ENCODE measurements around the gene SHC3.

The SHC3 gene

DNA sequence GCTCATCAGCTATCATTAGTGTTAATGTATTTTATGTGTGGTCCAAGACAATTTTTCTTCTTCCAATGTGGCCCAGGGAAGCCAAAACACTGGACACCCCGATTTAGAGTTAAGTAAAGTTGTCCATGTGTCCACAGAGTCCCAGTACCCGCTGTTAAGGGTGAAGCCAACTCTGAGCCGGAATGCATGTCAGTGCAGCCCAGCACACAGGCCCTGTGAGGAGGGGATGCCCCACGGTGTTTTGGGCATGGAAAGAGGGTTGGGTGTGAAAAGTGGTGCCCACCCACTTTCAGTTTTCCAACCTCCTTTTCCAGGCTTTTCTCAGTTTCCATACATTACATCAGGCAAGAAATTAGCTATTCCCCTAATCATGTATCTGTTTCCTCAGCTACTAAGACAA lies 24.4 kb downstream of the SHC3 start:
- no peak for DNase-seq (ENCODE audit: low read depth, low spot score)

DNA sequence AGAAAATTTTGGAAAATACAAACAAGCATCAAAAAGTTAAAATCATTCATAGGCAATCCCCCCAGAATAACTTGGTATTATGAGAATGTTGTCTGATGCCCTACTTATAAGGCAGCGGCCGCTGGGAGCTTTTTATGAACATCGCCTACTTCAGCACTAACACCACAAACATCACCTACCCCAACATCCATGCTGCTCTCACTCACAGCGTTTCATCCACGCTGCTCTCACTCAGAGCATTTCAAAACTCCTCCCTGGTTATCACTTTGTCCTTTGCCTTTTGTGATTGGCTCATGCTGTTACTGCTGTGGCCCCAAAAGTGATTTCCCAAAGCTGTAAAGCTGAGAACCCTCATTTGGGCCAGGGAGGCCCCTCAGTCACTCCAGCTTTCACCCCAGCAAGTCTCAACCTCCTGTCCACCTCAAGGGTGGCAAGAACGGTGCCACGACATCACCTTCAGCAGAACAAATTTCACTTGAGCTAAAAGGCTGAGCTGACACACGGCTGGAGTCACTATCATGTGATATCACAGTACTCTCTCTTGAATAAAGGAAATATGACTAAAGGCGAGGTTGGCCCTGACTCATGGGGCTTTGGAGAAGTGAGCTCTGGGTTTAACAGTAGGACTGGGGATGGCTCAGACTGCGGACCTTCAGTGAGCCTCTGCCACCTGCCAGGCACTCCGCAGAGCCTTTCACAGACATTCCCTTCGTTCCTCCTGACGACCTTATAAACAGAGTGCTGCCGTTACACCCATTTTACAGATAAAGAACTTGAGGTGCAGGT lies 25.2 kb downstream of the SHC3 start:
- DNase-seq (ENCODE audit: low read depth, low spot score), result peak; percentile 72

DNA sequence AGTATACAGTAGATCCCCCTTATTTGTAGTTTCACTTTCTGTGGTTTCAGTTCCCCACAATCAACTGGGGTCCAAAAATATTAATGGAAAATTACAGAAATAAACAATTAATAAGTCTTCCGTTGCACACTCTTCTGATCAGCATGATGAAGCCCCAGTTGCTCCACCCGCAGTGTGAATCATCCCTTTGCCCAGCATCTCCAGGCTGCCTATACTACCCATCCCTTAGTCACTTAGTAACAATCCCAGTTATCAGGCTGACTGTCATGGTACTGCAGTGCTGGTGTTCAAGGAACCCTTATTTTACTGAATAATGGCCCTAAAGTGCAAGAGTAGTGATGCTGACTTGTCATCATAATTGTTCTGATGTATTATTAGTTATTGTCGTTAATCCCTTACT lies 28.9 kb downstream of the SHC3 start:
- DNase-seq (ENCODE audit: low read depth, low spot score), result peak; percentile 36

DNA sequence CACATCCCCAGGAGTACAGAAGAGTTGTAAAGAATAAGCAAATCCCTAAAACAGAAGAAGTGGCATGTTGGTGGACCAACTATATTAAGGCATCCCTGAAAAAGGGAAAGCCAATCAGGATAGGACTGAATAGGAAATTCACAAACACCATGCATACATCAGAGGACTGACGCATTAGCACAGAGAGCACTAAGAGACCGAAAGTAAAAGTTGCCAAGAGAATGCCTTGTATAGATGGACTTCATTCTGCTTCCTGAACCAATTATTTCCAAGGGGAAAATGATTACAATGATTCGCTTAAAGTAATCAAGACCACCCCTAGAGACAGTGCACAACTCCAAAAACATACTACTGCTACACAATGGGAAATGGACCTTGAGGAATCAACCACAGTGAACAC lies 33.5 kb downstream of the SHC3 start:
- peak; percentile 73 for DNase-seq (ENCODE audit: low read depth, low spot score)

GRCh38 chr9:89144238-89144637 lies 34.4 kb downstream of the SHC3 start:
- peak; percentile 42 for DNase-seq (ENCODE audit: low read depth, low spot score)

DNA sequence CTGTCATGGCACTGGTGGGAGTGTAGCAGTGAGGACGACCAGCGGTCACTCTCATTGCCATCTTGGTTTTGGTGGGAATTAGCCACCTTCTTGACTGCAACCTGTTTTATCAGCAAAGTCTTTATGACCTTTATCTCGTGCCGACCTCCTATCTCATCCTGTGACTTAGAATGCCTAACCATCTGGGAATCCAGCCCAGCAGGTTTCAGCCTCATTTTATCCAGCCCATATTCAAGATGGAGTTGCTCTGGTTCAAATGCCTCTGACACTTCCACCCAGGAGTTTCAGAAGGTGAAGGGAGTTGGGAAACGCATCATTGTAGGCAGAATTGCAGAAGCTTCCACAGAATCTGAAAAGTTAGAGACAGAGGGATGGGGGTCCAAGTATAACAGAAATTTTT lies 35.4 kb downstream of the SHC3 start:
- no peak for DNase-seq (ENCODE audit: low read depth, low spot score)

DNA sequence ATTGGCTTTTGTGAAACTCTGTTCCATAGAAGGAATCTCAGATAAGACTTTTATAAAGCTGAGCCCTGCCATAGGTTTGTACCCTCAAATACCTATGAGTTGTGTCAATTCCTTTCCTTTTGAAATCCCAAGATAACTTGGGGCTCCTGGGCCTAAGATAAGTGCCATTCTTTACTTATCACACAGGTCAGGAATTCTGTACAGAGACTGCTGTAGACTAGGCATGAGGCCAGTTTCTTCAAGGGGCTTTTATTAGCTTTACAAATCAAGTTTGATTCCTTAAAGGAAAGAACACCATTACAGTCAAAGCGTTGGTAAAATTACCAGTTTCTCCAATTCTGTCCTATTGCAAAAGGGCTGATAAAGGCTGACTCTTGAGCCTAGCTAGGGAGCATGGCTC lies 39.2 kb downstream of the SHC3 start:
- peak; percentile 80 for DNase-seq (ENCODE audit: low read depth, low spot score)

GRCh38 chr9:89138463-89139390 lies 39.9 kb downstream of the SHC3 start:
- peak; percentile 66 for DNase-seq (ENCODE audit: low read depth, low spot score)

- DNase-seq (ENCODE audit: low read depth, low spot score), result peak; percentile 97
Measured at GRCh38 chr9:89137542-89138462, 40.8 kb downstream of the SHC3 start.

GRCh38 chr9:89135591-89136166 lies 42.9 kb downstream of the SHC3 start:
- DNase-seq (ENCODE audit: low read depth, low spot score), result no peak

DNA sequence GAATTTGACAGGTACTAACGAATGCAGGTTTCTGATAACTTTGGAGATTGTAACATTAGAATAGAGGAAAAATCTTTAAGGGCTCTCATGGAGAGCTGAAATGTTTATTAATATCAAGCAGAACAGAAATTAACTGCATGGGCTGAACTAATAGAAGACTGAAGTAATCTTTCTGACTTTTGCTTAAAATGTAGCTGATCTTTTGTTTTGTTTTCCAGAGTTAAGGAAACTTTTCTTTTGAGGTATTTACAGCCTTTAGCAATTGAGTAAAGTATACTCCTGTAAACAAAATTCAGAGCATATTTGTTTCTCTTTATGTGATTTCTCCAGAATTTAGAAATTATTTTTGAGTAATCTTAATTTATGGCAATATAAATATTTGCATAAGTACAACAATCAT lies 43.9 kb downstream of the SHC3 start:
- DNase-seq (ENCODE audit: low read depth, low spot score), result no peak

DNA sequence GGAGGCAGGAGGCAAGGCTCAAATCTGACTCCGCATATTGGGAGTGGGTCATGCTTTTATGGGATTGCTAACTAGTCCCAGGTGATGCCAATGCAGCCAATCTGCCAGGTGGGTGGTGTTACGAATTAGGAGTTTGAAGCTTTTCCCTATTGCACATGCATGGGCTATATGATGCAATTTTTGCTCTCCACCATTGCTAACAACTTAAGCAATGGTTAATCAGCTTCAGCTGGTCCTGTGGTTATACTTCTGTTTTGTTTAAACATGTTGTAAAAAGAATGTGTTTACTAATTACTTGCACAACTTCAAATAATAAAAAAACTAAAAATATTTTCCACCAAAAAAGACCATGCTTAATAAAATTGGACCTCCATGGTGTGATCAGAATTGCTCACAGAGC lies 55.7 kb downstream of the SHC3 start:
- no peak for DNase-seq (ENCODE audit: low read depth, low spot score)

GRCh38 chr9:89120704-89121103 lies 57.9 kb downstream of the SHC3 start:
- no peak for DNase-seq (ENCODE audit: low read depth, low spot score)

DNA sequence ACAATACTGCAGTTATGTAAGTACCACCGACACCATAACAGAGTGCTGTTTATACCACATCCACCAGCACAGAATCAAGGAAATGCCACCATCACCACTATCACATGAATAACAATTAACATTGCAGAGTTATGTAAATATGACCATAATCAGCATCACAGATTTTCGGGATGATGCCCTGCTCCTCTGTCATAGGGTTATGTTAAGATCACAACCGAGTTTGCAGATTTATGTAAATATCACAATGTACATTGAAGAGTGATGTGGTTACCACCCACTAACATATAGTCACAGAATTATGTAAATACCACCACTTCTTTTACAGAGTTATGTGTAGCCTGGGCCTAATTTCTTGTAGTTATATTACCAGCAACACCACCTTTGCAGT lies 61.8 kb downstream of the SHC3 start:
- DNase-seq (ENCODE audit: low read depth, low spot score), result no peak

- peak; percentile 48 for DNase-seq (ENCODE audit: low read depth, low spot score)
Measured at GRCh38 chr9:89116064-89116804, 62.4 kb downstream of the SHC3 start.

- no peak for DNase-seq (ENCODE audit: low read depth, low spot score)
Measured at GRCh38 chr9:89115426-89115825, 63.2 kb downstream of the SHC3 start.

- DNase-seq (ENCODE audit: low read depth, low spot score), result no peak
Measured at GRCh38 chr9:89114741-89115140, 63.9 kb downstream of the SHC3 start.

DNA sequence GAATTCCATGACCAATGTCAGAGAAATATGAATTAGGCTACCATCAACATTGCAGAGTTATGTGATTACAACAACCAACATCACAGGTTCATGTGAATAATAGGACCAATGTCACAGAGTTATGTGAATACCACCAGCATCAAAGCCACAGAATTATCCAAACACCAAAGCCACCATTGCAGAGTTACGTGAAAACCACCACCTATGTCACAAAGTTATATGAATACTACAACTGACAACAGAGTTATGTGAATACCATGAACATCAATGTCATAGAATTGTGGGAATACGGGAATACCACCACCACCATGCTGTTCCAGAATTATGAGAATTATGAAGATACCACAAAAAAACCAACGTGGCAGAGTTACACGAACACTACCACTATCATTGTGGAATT lies 64.8 kb downstream of the SHC3 start:
- DNase-seq (ENCODE audit: low read depth, low spot score), result no peak

GRCh38 chr9:89112243-89112642 lies 66.4 kb downstream of the SHC3 start:
- no peak for DNase-seq (ENCODE audit: low read depth, low spot score)

DNA sequence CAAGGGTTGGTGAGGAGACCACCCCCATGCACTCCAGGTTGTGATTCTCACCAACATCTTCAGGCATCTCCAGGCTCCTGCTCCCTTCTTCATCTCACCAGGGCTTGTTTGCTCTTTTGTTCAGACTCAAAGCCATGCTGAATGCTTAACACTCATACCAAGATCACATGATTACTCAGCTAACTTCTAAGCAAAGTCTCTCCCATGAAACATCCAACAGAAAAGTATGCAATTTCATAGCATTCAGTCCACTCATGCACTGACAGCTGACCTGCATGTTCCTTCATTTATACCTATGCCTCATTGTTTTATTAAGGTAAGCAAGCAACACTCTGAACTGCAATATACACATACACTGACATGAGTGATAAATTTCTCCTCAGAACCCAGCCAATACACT lies 69.0 kb downstream of the SHC3 start:
- no peak for DNase-seq (ENCODE audit: low read depth, low spot score)

GRCh38 chr9:89107406-89107805 lies 71.2 kb downstream of the SHC3 start:
- DNase-seq (ENCODE audit: low read depth, low spot score), result no peak
